COLO668 (cell line): ENCODE results near the gene ASB11.

Experiments
- DNase-seq: peaks from one replicate; lab custom pipeline; 2025; ENCODE audit not compliant: unreplicated experiment; lab: John Stamatoyannopoulos, UW

The ASB11 gene

DNA sequence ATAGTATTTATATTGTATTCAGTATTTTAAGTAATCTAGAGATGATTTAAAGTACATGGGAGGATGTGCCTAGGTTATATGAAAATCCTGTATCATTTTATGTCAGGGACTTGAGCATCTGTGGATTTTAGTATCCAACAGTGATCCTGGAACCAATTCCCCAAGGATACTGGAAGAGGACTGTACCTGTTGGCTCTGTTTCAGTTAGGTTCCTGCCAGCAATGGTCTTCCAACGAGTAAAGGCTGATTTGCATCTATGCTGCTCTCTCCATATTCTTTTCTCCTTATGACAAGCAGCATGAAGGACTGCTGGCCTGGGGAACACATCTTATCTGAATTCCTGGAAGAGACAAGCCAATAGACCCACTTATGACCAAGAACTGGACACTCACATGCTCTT, 80.4 kb downstream of the ASB11 start:
- no peak for DNase-seq

- no peak for DNase-seq
Observed at GRCh38 chrX:15233416-15234015, 81.9 kb downstream of the ASB11 start.
